WTC11 (cell line): Measurements from ENCODE around the gene PSMC4. TPM values are rescaled to one million over a fixed set of nuclear protein-coding genes. Genes with fewer than 3 reads are reported as not detected.
A peak's percentile ranks its signal among the peaks of the same experiment; 100 is the strongest.

ENCODE experiments used
- ATAC-seq: fragments of 200-7000 bp; cut with Tn5 transposase; 2 replicates; pipeline ENCODE4 v1.10.0; 2021; ENCODE audit warnings: mild to moderate bottlenecking, moderate library complexity
- CTCF ChIA-PET: fragments of 300-600 bp; sonication (Branson Sonifier 250); formaldehyde crosslinking; loops from one replicate; lab custom pipeline; 2021; ENCODE audit warnings: antibody characterized with exemption; lab: Charles Lee
- POLR2A ChIA-PET: fragments of 350-600 bp; sonication (Branson Sonifier 250); formaldehyde crosslinking; loops from one replicate; lab custom pipeline; 2021; ENCODE audit warnings: antibody characterized with exemption; lab: Charles Lee
- DNase-seq: peaks from one replicate; pipeline ENCODE4 v3.0.0; 2021; ENCODE audit warnings: low spot score
- H3K27ac Mint-ChIP-seq: 2 replicates; pipeline ENCODE4 v1.8.0; 2021; ENCODE audit warnings: mixed read lengths
- H3K27me3 Mint-ChIP-seq: 2 replicates; pipeline ENCODE4 v1.8.0; 2021; ENCODE audit warnings: low read depth, mild to moderate bottlenecking, moderate library complexity, mixed read lengths
- H3K36me3 Mint-ChIP-seq: 2 replicates; pipeline ENCODE4 v1.8.0; 2021; ENCODE audit warnings: mixed read lengths
- H3K4me1 Mint-ChIP-seq: 2 replicates; pipeline ENCODE4 v1.8.0; 2022; ENCODE audit warnings: mixed read lengths
- H3K4me3 Mint-ChIP-seq: 2 replicates; pipeline ENCODE4 v1.8.0; 2021; ENCODE audit warnings: mild to moderate bottlenecking, moderate library complexity, mixed read lengths
- H3K9me3 Mint-ChIP-seq: 2 replicates; pipeline ENCODE4 v1.8.0; 2021; ENCODE audit warnings: mixed read lengths
- AR ChIP-seq: fragments of 250-450 bp; sonication (Bioruptor Pico); IDR thresholded peaks from 2 replicates; pipeline ENCODE4 v1.9.0; 2021; ENCODE audit warnings: mild to moderate bottlenecking
- ATF2 ChIP-seq: sonication (generic); formaldehyde crosslinking; IDR thresholded peaks from 2 replicates; pipeline ENCODE4 v1.8.1; 2022; ENCODE audit warnings: low read depth, missing genetic modification reagents, borderline replicate concordance
- CBFB ChIP-seq: sonication (generic); formaldehyde crosslinking; IDR thresholded peaks from 2 replicates; pipeline ENCODE4 v1.8.1; 2022; ENCODE audit warnings: mild to moderate bottlenecking, low read depth, missing genetic modification reagents
- FOXK1 ChIP-seq: sonication (generic); formaldehyde crosslinking; IDR thresholded peaks from 2 replicates; pipeline ENCODE4 v1.8.0; 2022; ENCODE audit warnings: mild to moderate bottlenecking, moderate library complexity, missing genetic modification reagents
- NFYB ChIP-seq: sonication (generic); formaldehyde crosslinking; conservative IDR thresholded peaks from 2 replicates; pipeline ENCODE4 v1.8.0; 2022; ENCODE audit warnings: low read depth, missing genetic modification reagents
- RELA ChIP-seq: sonication (generic); formaldehyde crosslinking; IDR thresholded peaks from 2 replicates; pipeline ENCODE4 v1.8.1; 2022; ENCODE audit warnings: missing genetic modification reagents, mild to moderate bottlenecking, borderline replicate concordance
- SP1 ChIP-seq: sonication (generic); formaldehyde crosslinking; conservative IDR thresholded peaks from 2 replicates; pipeline ENCODE4 v1.8.1; 2022; ENCODE audit warnings: missing genetic modification reagents
- TCF7 ChIP-seq: sonication (generic); formaldehyde crosslinking; IDR thresholded peaks from 2 replicates; pipeline ENCODE4 v1.8.0; 2022; ENCODE audit warnings: mild to moderate bottlenecking, low read depth, missing genetic modification reagents, moderate library complexity
- TEAD1 ChIP-seq: sonication (generic); formaldehyde crosslinking; IDR thresholded peaks from 2 replicates; pipeline ENCODE4 v1.8.0; 2022; ENCODE audit warnings: mild to moderate bottlenecking, missing genetic modification reagents
- ZNF396 ChIP-seq: fragments of 250-450 bp; sonication (Bioruptor Pico); IDR thresholded peaks from 2 replicates; pipeline ENCODE4 v1.8.0; 2021; ENCODE audit warnings: mild to moderate bottlenecking, moderate library complexity, borderline replicate concordance
- ZNF416 ChIP-seq: fragments of 250-450 bp; sonication (Bioruptor Pico); IDR thresholded peaks from 2 replicates; pipeline ENCODE4 v1.9.0; 2021; ENCODE audit warnings: mild to moderate bottlenecking, inconsistent platforms
- ZNF671 ChIP-seq: fragments of 250-450 bp; sonication (Bioruptor Pico); IDR thresholded peaks from 2 replicates; pipeline ENCODE4 v1.8.0; 2021; ENCODE audit warnings: mild to moderate bottlenecking
- total RNA-seq: library from RNA; stranded (reverse); gene quantifications from 3 replicates; pipeline ENCODE4 v1.2.3, GENCODE V29; 2021
- TF ChIP-seq, protein P1 (sequence below): fragments of 250-450 bp; sonication (Bioruptor Pico); IDR thresholded peaks from 2 replicates; pipeline ENCODE4 v1.9.0; 2021; ENCODE audit warnings: mild to moderate bottlenecking
- TF ChIP-seq, protein P2 (sequence below): sonication (generic); formaldehyde crosslinking; IDR thresholded peaks from 2 replicates; pipeline ENCODE4 v1.8.0; 2022; ENCODE audit warnings: missing genetic modification reagents

Gene PSMC4
- total RNA-seq, 1 experiment from 2014 or later: 105 TPM

GRCh38 chr19:39983695-39984300 is 12.8 kb downstream of the PSMC4 start:
- H3K4me1 Mint-ChIP-seq: no peaks in the 10 kb centered on the region
- H3K27ac Mint-ChIP-seq: no peak overlapping the region
- ATAC-seq (no peak), DNase-seq (no peak)
- H3K9me3 Mint-ChIP-seq: peaks cover 47% of the 10 kb centered on the region
- no peak overlapping the region for H3K4me3 Mint-ChIP-seq
- peaks cover 5% of the 10 kb centered on the region; the same call in 1 of the 2 replicates for H3K27me3 Mint-ChIP-seq
- ChIA-PET CTCF (no interaction called here), POLR2A (no interaction called here)
- H3K36me3 Mint-ChIP-seq: peaks cover 79% of the 10 kb centered on the region
- no peak for TF ChIP-seq FOXK1 (CRISPR knock-in tag)
- no peak for TF ChIP-seq ZNF671 (CRISPR knock-in tag)
- 0 out of 2 replicates have a peak, but pooled peaks have one; percentile 13 for TF ChIP-seq NFYB (CRISPR knock-in tag)
- TF ChIP-seq, all 79 proteins: peak for 1

DNA sequence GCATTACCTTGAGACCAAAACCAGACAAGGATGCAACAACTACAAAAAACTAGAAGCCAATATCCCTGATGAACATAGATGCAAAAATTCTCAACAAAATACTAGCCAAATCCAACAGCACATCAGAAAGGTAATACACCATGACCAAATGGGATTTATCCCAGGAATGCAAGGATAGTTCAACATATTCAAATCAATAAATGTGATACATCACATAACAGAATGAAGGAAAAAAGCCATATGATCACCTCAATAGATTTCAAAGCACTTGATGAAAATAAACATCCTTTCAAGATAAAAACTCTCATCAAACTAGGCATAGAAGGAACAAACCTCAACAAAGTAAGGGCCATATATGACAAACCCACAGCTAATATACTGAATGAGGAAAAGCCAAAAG is 15.7 kb downstream of the PSMC4 start:
- no peaks in the 10 kb centered on the region for H3K4me1 Mint-ChIP-seq
- peaks cover 5% of the 10 kb centered on the region; the same call in 1 of the 2 replicates for H3K27me3 Mint-ChIP-seq
- H3K27ac Mint-ChIP-seq: no peak overlapping the region
- no peak overlapping the region for H3K4me3 Mint-ChIP-seq
- TF ChIP-seq ZNF416: no peak
- no peak for TF ChIP-seq SP1 (CRISPR knock-in tag)
- no peak for TF ChIP-seq TCF7 (CRISPR knock-in tag)
- TF ChIP-seq ATF2 (CRISPR knock-in tag): no peak
- no peak for TF ChIP-seq RELA
- peaks cover 50% of the 10 kb centered on the region for H3K9me3 Mint-ChIP-seq
- ChIA-PET CTCF (no interaction called here), POLR2A (no interaction called here)
- DNase-seq: no peak
- ATAC-seq: no peak
- peaks cover 54% of the 10 kb centered on the region for H3K36me3 Mint-ChIP-seq

GRCh38 chr19:39987167-39987566 is 16.2 kb downstream of the PSMC4 start:
- ATAC-seq: no peak
- Mint-ChIP-seq H3K4me3 (no peak overlapping the region), H3K27me3 (peaks cover 5% of the 10 kb centered on the region; the same call in 1 of the 2 replicates), H3K9me3 (peaks cover 50% of the 10 kb centered on the region), H3K4me1 (no peaks in the 10 kb centered on the region), H3K36me3 (peaks cover 50% of the 10 kb centered on the region), H3K27ac (no peak overlapping the region)
- TF ChIP-seq, protein P1, sequence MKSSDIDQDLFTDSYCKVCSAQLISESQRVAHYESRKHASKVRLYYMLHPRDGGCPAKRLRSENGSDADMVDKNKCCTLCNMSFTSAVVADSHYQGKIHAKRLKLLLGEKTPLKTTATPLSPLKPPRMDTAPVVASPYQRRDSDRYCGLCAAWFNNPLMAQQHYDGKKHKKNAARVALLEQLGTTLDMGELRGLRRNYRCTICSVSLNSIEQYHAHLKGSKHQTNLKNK (CRISPR knock-in tag): no peak
- TF ChIP-seq ZNF396 (CRISPR knock-in tag): no peak
- TF ChIP-seq AR: no peak
- TF ChIP-seq, protein P2, sequence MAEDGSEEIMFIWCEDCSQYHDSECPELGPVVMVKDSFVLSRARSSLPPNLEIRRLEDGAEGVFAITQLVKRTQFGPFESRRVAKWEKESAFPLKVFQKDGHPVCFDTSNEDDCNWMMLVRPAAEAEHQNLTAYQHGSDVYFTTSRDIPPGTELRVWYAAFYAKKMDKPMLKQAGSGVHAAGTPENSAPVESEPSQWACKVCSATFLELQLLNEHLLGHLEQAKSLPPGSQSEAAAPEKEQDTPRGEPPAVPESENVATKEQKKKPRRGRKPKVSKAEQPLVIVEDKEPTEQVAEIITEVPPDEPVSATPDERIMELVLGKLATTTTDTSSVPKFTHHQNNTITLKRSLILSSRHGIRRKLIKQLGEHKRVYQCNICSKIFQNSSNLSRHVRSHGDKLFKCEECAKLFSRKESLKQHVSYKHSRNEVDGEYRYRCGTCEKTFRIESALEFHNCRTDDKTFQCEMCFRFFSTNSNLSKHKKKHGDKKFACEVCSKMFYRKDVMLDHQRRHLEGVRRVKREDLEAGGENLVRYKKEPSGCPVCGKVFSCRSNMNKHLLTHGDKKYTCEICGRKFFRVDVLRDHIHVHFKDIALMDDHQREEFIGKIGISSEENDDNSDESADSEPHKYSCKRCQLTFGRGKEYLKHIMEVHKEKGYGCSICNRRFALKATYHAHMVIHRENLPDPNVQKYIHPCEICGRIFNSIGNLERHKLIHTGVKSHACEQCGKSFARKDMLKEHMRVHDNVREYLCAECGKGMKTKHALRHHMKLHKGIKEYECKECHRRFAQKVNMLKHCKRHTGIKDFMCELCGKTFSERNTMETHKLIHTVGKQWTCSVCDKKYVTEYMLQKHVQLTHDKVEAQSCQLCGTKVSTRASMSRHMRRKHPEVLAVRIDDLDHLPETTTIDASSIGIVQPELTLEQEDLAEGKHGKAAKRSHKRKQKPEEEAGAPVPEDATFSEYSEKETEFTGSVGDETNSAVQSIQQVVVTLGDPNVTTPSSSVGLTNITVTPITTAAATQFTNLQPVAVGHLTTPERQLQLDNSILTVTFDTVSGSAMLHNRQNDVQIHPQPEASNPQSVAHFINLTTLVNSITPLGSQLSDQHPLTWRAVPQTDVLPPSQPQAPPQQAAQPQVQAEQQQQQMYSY (CRISPR knock-in tag): no peak
- no peak for TF ChIP-seq TEAD1 (CRISPR knock-in tag)
- no peak for TF ChIP-seq TCF7 (CRISPR knock-in tag)
- no peak for TF ChIP-seq CBFB
- ChIA-PET POLR2A (no interaction called here), CTCF (no interaction called here)
- DNase-seq: no peak
